GM23338 (cell line): Measurements from ENCODE around the gene UBE2G1. TPM values are rescaled to one million over a fixed set of nuclear protein-coding genes. Genes with fewer than 3 reads are reported as not detected.

Source experiments
- ATAC-seq: fragments of 200-7000 bp; cut with Tn5 transposase; 3 replicates; pipeline ENCODE4 v1.9.1; 2020
- DNase-seq: peaks from one replicate; pipeline ENCODE4 v3.0.0-alpha.2; 2015; ENCODE audit warnings: low spot score
- H2AFZ ChIP-seq: fragments of 200-600 bp; sonication (generic); 2 replicates; pipeline ENCODE4 v1.8.0; 2016; ENCODE audit warnings: antibody characterized with exemption, mild to moderate bottlenecking, moderate library complexity
- H3F3A ChIP-seq: fragments of 200-600 bp; sonication (generic); replicated peaks from 2 replicates; pipeline ENCODE4 v1.8.0; 2017; ENCODE audit warnings: antibody characterized with exemption, mixed run types, low read depth
- H3K27ac ChIP-seq: fragments of 200-600 bp; sonication (generic); 2 replicates; pipeline ENCODE4 v1.6.1; 2016; ENCODE audit warnings: low read depth
- H3K27me3 ChIP-seq: fragments of 200-600 bp; sonication (generic); 2 replicates; pipeline ENCODE4 v1.8.0; 2016; ENCODE audit warnings: mild to moderate bottlenecking, mixed run types, moderate library complexity; ENCODE audit not compliant: insufficient read depth
- H3K36me3 ChIP-seq: fragments of 200-600 bp; sonication (generic); 2 replicates; pipeline ENCODE4 v1.8.0; 2016; ENCODE audit warnings: mild to moderate bottlenecking; ENCODE audit not compliant: insufficient read depth
- H3K4me1 ChIP-seq: fragments of 200-600 bp; sonication (generic); 2 replicates; pipeline ENCODE4 v1.8.0; 2016; ENCODE audit warnings: mild to moderate bottlenecking, moderate library complexity; ENCODE audit not compliant: insufficient read depth
- H3K4me2 ChIP-seq: fragments of 200-600 bp; sonication (generic); 2 replicates; pipeline ENCODE4 v1.7.1; 2017; ENCODE audit warnings: mixed run types
- H3K4me3 ChIP-seq: fragments of 200-600 bp; sonication (generic); 2 replicates; pipeline ENCODE4 v1.6.1; 2016; ENCODE audit warnings: mixed run types
- H3K79me2 ChIP-seq: fragments of 200-600 bp; sonication (generic); replicated peaks from 2 replicates; pipeline ENCODE4 v1.8.0; 2017; ENCODE audit warnings: mild to moderate bottlenecking; ENCODE audit not compliant: insufficient read depth
- H3K9me2 ChIP-seq: fragments of 200-600 bp; sonication (generic); 2 replicates; pipeline ENCODE4 v1.8.0; 2017; ENCODE audit not compliant: insufficient read depth
- H4K20me1 ChIP-seq: fragments of 200-600 bp; sonication (generic); replicated peaks from 2 replicates; pipeline ENCODE4 v1.8.0; 2017; ENCODE audit warnings: mild to moderate bottlenecking; ENCODE audit not compliant: insufficient read depth
- H3K27ac Mint-ChIP-seq: 2 replicates; pipeline ENCODE4 v1.8.0; 2020; ENCODE audit warnings: inconsistent platforms, mild to moderate bottlenecking, moderate library complexity, mixed read lengths
- H3K27me3 Mint-ChIP-seq: 3 replicates; pipeline ENCODE4 v1.8.0; 2022; ENCODE audit warnings: low read depth, mild to moderate bottlenecking, moderate library complexity, mixed read lengths, inconsistent platforms; ENCODE audit not compliant: insufficient read depth, poor library complexity
- H3K36me3 Mint-ChIP-seq: 3 replicates; pipeline ENCODE4 v1.8.0; 2021; ENCODE audit warnings: low read depth, mild to moderate bottlenecking, inconsistent platforms, moderate library complexity, mixed read lengths
- H3K4me1 Mint-ChIP-seq: 3 replicates; pipeline ENCODE4 v1.8.0; 2020; ENCODE audit warnings: mild to moderate bottlenecking, inconsistent platforms, mixed read lengths
- H3K4me3 Mint-ChIP-seq: 3 replicates; pipeline ENCODE4 v1.8.0; 2021; ENCODE audit warnings: moderate library complexity, mild to moderate bottlenecking, inconsistent platforms, mixed read lengths
- H3K9me3 Mint-ChIP-seq: 3 replicates; pipeline ENCODE4 v1.8.0; 2020; ENCODE audit warnings: moderate library complexity, mild to moderate bottlenecking, inconsistent platforms, mixed read lengths
- CREB1 ChIP-seq: fragments of 250-450 bp; sonication (Bioruptor Pico); IDR thresholded peaks from 2 replicates; pipeline ENCODE4 v1.5.0; 2020; ENCODE audit warnings: low read depth, mild to moderate bottlenecking, moderate library complexity
- CTCF ChIP-seq, 2 experiments: fragments of 200-600 bp in 1 of 2; sonication (generic) in 1 of 2; conservative IDR thresholded peaks; 2 replicates each; pipeline versions ENCODE4 v1.5.1 to v1.6.1; 2016 to 2017; ENCODE audit warnings: antibody characterized with exemption in 2 of 2, low read depth in 2 of 2, mild to moderate bottlenecking in 2 of 2, moderate library complexity in 1 of 2
- JUNB ChIP-seq: IDR thresholded peaks from one replicate; pipeline ENCODE4 v1.6.1; 2016; ENCODE audit warnings: antibody characterized with exemption; ENCODE audit not compliant: unreplicated experiment
- NANOG ChIP-seq: IDR thresholded peaks from 2 replicates; pipeline ENCODE4 v1.6.1; 2016; ENCODE audit warnings: antibody characterized with exemption, borderline replicate concordance
- POLR2AphosphoS5 ChIP-seq: IDR thresholded peaks from 2 replicates; pipeline ENCODE4 v1.6.1; 2016; ENCODE audit warnings: antibody characterized with exemption, low read depth
- STAT1 ChIP-seq: IDR thresholded peaks from one replicate; pipeline ENCODE4 v1.6.1; 2016; ENCODE audit warnings: antibody characterized with exemption; ENCODE audit not compliant: unreplicated experiment
- polyA plus RNA-seq: library from polyadenylated mRNA; unstranded; fragments of >200 nt; fragmentation: Nextera tagmentation; extraction: Ambion mirVana; gene quantifications from 2 replicates; pipeline ENCODE4 v1.2.1, GENCODE V29; 2016
- total RNA-seq: library from RNA; depleted of rRNA; stranded (reverse); fragments of >200 nt; shearing (Covaris generic); gene quantifications from 2 replicates; pipeline ENCODE4 v1.2.3, GENCODE V29; 2014
- TF ChIP-seq, protein P1 (sequence below): IDR thresholded peaks from 2 replicates; pipeline ENCODE4 v1.6.1; 2016; ENCODE audit warnings: antibody characterized with exemption
- TF ChIP-seq, protein P2 (sequence below): IDR thresholded peaks from one replicate; pipeline ENCODE4 v1.6.1; 2018; ENCODE audit warnings: antibody characterized with exemption; ENCODE audit not compliant: unreplicated experiment

UBE2G1 gene
- total and polyA plus RNA-seq, 2 experiments from 2014 or later: 71.9 to 145 TPM

DNA sequence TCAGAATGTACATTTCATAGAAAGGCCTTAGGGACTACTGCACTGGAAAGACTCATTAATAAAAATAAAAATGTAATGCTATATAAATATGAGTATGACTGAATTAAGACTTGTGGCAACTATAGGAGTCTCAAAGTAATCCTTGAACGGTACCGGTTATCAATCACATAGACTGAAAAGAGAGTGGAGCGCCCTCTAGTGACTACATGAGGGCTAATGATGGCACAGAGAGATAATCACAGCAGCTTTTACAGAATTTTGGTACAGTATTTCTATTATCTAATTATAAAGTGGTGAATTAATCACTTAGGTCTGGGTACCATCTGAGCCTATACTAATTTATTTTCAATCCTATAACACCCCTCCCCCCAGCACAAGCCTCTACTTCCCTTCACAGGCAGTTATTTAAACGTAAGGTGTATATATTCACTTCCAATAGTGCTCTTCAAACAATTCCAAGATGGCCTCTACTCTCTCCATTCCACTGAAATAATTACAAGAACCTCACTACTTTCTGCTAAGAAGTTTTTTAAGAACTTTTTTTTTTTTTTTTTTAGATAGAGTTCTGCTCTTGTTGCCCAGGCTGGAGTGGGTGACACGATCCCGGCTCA is 62.0 kb downstream of the UBE2G1 start:
- no peak for TF ChIP-seq NANOG
- TF ChIP-seq CTCF (conservative IDR thresholded peaks at IDR 0.05; ENCODE audit: low read depth in 2 of 2): peak; percentile 73 to 94
- Histone ChIP-seq H3K27me3 (no peaks in the 10 kb centered on the region), H3K9me2 (no peaks in the 10 kb centered on the region), H3K79me2 (peaks cover 93% of the 10 kb centered on the region), H3F3A (peaks cover 7% of the 10 kb centered on the region), H3K4me2 (no peak overlapping the region), H3K4me1 (peaks cover 32% of the 10 kb centered on the region), H2AFZ (no peak overlapping the region), H3K4me3 (no peak overlapping the region), H3K27ac (peak overlapping the region; percentile 92), H3K36me3 (peaks cover 20% of the 10 kb centered on the region; the same call in 1 of the 2 replicates), H4K20me1 (peaks cover 26% of the 10 kb centered on the region)
- DNase-seq (peak; percentile 81), ATAC-seq (peak; percentile 49)
- Mint-ChIP-seq H3K4me1 (peaks cover 33% of the 10 kb centered on the region), H3K9me3 (no peaks in the 10 kb centered on the region), H3K36me3 (peaks cover 56% of the 10 kb centered on the region), H3K27me3 (no peaks in the 10 kb centered on the region), H3K4me3 (no peak overlapping the region), H3K27ac (no peak overlapping the region)

DNA sequence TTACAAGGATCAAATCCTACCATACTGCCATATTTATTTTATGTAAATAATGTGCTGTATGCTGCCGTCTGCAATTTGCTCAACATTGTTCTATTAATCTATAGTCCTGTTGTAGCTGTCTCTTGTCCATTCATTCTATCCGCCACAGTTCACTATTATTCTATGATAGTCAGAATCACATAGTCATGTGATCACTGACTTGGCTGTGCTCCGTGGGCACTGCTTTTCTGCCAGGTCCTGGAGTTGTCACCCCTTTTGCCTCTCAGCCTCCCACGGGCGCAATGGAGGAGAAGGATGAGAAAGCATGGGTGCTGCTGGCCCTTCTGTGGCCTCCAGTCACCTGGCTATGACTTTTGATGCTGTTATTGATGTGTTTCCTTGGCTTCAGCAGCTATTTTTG is 65.4 kb downstream of the UBE2G1 start:
- H3K4me3 ChIP-seq: no peak overlapping the region
- H4K20me1 ChIP-seq: peaks cover 41% of the 10 kb centered on the region
- Mint-ChIP-seq H3K27me3 (peaks cover 2% of the 10 kb centered on the region), H3K4me1 (peaks cover 17% of the 10 kb centered on the region), H3K36me3 (peaks cover 51% of the 10 kb centered on the region), H3K27ac (no peak overlapping the region), H3K4me3 (no peak overlapping the region), H3K9me3 (no peaks in the 10 kb centered on the region)
- no peak overlapping the region for H3K4me2 ChIP-seq
- H3K27me3 ChIP-seq: no peaks in the 10 kb centered on the region
- H3K4me1 ChIP-seq: peaks cover 3% of the 10 kb centered on the region
- no peak overlapping the region for H2AFZ ChIP-seq
- H3F3A ChIP-seq: peaks cover 5% of the 10 kb centered on the region; the same call in 1 of the 2 replicates
- H3K79me2 ChIP-seq: peaks cover 97% of the 10 kb centered on the region
- no peak for ATAC-seq
- peaks cover 18% of the 10 kb centered on the region; the same call in 1 of the 2 replicates for H3K36me3 ChIP-seq
- no peaks in the 10 kb centered on the region for H3K9me2 ChIP-seq
- peak overlapping the region; percentile 20; the same call in 1 of the 2 replicates for H3K27ac ChIP-seq
- no peak for DNase-seq
- TF ChIP-seq POLR2AphosphoS5 (no peak), CREB1 (CRISPR knock-in tag) (no peak), CTCF (conservative IDR thresholded peaks at IDR 0.05; ENCODE audit: low read depth in 2 of 2) (no peak), JUNB (no peak), STAT1 (no peak)
- TF ChIP-seq, protein P1, sequence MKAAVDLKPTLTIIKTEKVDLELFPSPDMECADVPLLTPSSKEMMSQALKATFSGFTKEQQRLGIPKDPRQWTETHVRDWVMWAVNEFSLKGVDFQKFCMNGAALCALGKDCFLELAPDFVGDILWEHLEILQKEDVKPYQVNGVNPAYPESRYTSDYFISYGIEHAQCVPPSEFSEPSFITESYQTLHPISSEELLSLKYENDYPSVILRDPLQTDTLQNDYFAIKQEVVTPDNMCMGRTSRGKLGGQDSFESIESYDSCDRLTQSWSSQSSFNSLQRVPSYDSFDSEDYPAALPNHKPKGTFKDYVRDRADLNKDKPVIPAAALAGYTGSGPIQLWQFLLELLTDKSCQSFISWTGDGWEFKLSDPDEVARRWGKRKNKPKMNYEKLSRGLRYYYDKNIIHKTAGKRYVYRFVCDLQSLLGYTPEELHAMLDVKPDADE: no peak
- TF ChIP-seq, protein P2, sequence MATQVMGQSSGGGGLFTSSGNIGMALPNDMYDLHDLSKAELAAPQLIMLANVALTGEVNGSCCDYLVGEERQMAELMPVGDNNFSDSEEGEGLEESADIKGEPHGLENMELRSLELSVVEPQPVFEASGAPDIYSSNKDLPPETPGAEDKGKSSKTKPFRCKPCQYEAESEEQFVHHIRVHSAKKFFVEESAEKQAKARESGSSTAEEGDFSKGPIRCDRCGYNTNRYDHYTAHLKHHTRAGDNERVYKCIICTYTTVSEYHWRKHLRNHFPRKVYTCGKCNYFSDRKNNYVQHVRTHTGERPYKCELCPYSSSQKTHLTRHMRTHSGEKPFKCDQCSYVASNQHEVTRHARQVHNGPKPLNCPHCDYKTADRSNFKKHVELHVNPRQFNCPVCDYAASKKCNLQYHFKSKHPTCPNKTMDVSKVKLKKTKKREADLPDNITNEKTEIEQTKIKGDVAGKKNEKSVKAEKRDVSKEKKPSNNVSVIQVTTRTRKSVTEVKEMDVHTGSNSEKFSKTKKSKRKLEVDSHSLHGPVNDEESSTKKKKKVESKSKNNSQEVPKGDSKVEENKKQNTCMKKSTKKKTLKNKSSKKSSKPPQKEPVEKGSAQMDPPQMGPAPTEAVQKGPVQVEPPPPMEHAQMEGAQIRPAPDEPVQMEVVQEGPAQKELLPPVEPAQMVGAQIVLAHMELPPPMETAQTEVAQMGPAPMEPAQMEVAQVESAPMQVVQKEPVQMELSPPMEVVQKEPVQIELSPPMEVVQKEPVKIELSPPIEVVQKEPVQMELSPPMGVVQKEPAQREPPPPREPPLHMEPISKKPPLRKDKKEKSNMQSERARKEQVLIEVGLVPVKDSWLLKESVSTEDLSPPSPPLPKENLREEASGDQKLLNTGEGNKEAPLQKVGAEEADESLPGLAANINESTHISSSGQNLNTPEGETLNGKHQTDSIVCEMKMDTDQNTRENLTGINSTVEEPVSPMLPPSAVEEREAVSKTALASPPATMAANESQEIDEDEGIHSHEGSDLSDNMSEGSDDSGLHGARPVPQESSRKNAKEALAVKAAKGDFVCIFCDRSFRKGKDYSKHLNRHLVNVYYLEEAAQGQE: no peak
